ENCODE data around the gene HDAC5. TPM values are rescaled to one million over a fixed set of nuclear protein-coding genes. Genes with fewer than 3 reads are reported as not detected.
"Not testable (repeated sequence)": the region's sequence is repeated elsewhere in the genome, so short reads cannot be mapped to it uniquely, and the experiment has no call there.

HDAC5 gene
- total RNA-seq, 1 donor from 2014 or later = 18.4 TPM

DNA sequence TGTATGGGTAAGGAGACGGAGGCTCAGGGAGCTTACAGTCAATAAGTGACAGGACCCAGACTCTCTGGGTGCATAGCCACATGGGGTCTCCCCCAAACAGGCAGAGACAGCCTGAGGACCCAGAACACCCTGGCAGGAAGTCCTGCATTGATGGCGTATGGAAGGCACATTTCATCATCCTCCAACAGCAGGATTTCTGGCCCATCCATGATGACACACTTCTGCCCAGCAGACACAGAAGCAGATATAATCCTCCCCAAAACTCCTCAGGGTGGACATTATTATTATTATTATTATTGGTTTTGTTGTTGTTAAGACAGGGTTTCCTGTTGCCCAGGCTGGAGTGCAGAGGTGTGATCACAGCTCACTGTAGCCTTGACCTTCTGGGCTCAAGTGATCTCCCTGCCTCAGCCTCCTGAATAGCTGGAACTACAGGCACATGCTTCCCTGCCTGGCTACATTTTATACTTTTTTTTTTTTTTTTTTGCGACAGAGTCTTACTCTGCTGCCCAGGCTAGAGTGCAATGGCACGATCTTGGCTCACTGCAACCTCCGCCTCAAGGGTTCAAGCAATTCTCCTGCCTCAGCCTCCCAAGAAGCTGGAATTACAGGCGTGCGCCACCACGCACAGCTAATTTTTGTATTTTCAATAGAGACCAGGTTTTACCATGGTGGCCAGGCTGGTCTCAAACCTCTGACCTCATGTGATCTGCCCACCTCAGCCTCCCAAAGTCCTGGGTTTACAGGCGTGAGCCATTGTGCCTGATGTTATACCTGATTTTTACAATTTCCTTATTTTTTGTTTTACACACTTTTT is 11.5 kb upstream of the HDAC5 start:
- Histone ChIP-seq H3K36me3 (ENCODE audit: control insufficient read depth, insufficient read depth, low read length) (no peaks in the 10 kb centered on the region), H3K27me3 (ENCODE audit: control insufficient read depth, insufficient read depth, low read length) (no peaks in the 10 kb centered on the region), H3K4me3 (ENCODE audit: low read depth, low read length) (no peak overlapping the region)
- FAIRE-seq = no peak
- DNase-seq (ENCODE audit: low read depth) = no peak
- TF ChIP-seq, protein P1, sequence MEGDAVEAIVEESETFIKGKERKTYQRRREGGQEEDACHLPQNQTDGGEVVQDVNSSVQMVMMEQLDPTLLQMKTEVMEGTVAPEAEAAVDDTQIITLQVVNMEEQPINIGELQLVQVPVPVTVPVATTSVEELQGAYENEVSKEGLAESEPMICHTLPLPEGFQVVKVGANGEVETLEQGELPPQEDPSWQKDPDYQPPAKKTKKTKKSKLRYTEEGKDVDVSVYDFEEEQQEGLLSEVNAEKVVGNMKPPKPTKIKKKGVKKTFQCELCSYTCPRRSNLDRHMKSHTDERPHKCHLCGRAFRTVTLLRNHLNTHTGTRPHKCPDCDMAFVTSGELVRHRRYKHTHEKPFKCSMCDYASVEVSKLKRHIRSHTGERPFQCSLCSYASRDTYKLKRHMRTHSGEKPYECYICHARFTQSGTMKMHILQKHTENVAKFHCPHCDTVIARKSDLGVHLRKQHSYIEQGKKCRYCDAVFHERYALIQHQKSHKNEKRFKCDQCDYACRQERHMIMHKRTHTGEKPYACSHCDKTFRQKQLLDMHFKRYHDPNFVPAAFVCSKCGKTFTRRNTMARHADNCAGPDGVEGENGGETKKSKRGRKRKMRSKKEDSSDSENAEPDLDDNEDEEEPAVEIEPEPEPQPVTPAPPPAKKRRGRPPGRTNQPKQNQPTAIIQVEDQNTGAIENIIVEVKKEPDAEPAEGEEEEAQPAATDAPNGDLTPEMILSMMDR (IDR thresholded peaks at IDR 0.05; ENCODE audit: insufficient read depth, low read length, severe bottlenecking) = no peak

DNA sequence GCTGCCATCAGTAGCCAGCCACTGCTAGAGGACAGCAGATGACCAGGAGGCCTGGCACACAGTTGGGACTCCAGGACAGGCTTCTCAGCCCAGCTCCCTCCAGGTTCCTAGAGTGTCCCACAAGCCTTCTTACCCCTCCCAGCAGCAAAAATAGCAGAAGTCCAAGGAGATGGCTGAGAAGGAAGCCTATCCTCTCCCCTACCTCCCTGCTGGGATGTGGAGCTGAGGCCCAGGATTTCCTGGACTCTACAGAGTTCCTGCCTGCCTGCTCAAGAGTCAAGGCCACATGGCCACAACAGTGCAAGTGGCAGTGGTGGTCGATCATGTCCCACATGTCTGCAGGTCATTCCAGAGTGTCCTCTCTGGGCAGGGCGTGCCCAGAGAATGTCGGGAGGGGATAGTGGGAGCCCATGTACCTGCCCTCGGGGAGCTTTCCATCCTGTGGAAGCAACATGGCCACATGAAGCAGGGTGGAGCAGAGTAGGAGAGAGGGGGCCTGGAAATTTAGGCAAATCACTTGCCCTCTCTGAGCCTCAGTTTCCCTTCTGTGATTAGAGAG is 10.6 kb upstream of the HDAC5 start:
- DNase-seq (ENCODE audit: low read depth) (no peak), FAIRE-seq (no peak)
- TF ChIP-seq, protein P1 (IDR thresholded peaks at IDR 0.05; ENCODE audit: insufficient read depth, low read length, severe bottlenecking) = no peak
- H3K27me3 ChIP-seq (ENCODE audit: control insufficient read depth, insufficient read depth, low read length) = no peaks in the 10 kb centered on the region
- H3K36me3 ChIP-seq (ENCODE audit: control insufficient read depth, insufficient read depth, low read length) = no peaks in the 10 kb centered on the region
- H3K4me3 ChIP-seq (ENCODE audit: low read depth, low read length) = no peak overlapping the region

DNA sequence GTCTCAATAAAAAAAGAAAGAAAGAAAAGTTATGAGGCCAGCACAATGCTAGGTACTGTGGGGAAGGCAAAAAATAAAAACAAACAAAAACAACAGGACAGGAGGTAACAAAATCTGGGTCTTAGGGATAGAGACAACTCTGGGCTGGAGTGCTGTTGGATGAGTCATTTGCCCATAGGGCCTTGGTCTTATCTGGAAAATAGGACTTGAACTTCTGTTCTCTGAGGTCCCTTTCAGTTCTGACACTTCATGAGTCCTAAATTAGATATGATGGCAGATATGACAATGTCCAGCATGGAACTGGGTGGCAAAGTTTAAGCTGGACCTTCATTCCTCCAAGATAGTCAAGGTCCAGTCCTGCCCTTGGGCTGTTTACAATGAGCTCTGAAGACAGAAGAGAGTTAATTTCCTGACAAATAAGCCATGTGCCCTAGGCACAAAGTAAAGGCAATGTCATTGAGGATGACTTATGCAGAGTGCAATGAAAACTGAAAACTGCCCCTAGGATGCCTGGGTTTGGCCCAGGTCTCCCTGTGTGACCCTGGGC is 8.9 kb upstream of the HDAC5 start:
- no peaks in the 10 kb centered on the region for H3K36me3 ChIP-seq (ENCODE audit: control insufficient read depth, insufficient read depth, low read length)
- no peak for FAIRE-seq
- DNase-seq (ENCODE audit: low read depth) = peak; percentile 58
- TF ChIP-seq, protein P1 (IDR thresholded peaks at IDR 0.05; ENCODE audit: insufficient read depth, low read length, severe bottlenecking) = no peak
- no peak overlapping the region for H3K4me3 ChIP-seq (ENCODE audit: low read depth, low read length)
- H3K27me3 ChIP-seq (ENCODE audit: control insufficient read depth, insufficient read depth, low read length) = no peaks in the 10 kb centered on the region

DNA sequence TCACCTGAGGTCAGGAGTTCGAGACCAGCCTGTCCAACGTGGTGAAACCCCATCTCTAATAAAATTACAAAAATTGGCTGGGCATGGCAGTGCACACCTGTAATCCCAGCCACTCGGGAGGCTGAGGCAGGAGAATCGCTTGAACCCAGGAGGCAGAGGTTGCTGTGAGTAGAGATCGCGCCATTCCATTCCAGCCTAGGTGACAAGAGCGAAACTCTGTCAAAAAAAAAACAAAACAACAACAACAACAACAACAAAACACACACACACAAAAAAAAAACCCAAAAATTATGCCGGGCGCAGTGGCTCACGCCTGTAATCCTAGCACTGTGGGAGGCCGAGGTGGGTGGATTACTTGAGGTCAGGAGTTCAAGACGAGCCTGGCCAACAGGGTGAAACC is 7.9 kb upstream of the HDAC5 start:
- FAIRE-seq; DNase-seq (ENCODE audit: low read depth); H3K4me3 ChIP-seq (ENCODE audit: low read depth, low read length); H3K27me3 ChIP-seq (ENCODE audit: control insufficient read depth, insufficient read depth, low read length); H3K36me3 ChIP-seq (ENCODE audit: control insufficient read depth, insufficient read depth, low read length): not testable (repeated sequence)

DNA sequence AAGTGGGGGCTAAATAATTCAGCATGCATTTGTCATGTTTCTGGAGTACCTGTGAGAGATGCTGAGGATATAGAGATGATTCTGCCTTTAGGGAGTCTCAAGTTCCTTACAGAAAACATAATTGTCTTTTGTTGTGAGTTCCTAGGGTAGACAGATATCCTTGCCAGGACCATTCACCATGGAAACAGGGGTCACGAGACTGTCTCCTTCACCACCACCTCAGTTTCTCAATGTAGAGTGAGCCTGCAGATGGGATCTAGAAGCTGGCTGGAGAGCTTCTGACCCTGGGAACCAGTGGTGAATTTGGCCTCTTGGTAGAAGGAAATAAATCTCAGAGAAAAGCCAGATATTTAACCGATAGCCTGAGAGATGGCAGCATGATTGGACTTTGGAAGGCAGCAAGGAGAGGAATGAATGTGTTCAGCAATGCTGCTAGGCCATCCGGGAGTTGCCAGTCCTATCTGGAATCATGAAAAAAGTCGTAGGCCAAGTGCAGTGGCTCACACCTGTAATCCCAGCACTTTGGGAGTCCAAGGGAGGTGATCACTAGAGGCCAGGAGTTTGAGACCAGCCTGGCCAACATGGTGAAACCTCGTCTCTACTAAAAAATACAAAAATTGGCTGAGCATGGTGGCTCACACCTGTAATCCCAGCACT is 7.4 kb upstream of the HDAC5 start:
- Histone ChIP-seq H3K36me3 (ENCODE audit: control insufficient read depth, insufficient read depth, low read length) (no peaks in the 10 kb centered on the region), H3K27me3 (ENCODE audit: control insufficient read depth, insufficient read depth, low read length) (no peaks in the 10 kb centered on the region)
- no peak for FAIRE-seq

More for the DNA sequence above, 7.4 kb upstream of the HDAC5 start:
- H3K4me3 ChIP-seq (ENCODE audit: low read depth, low read length) = no peak overlapping the region
- TF ChIP-seq, protein P1 (IDR thresholded peaks at IDR 0.05; ENCODE audit: insufficient read depth, low read length, severe bottlenecking) = no peak
- DNase-seq (ENCODE audit: low read depth) = no peak
